Measurements from ENCODE around the gene NAA38. TPM values are rescaled to one million over a fixed set of nuclear protein-coding genes. Genes with fewer than 3 reads are reported as not detected.

The NAA38 gene
- total RNA-seq, 1 donor, result 29.7 TPM

DNA sequence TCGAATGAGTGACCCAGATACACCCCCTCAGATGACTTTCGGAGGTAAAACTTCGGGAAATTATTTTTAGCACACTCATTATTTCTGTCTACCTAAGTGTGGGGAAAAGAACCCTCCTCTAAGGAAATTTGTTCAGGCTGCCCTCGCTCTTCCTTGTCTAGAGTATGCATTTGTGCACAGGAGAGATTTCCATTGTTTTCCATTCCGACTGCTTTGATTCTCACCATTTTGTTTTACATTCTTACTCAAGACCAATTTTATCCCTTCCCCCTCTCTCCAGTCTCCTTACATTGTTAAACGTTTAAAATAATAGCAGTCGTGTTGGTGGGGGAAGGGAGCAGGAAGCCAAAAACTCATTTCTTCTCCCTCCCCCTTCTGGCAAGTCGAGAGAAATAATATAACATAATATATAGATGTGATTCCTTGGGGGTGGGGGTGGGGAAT, 29.7 kb upstream of the NAA38 start:
- H3K9me3 ChIP-seq (ENCODE audit: low read depth, low read length), result no peaks in the 10 kb centered on the region
- peak overlapping the region; percentile 76 for H2AFZ ChIP-seq (ENCODE audit: low read length)
- DNase-seq (ENCODE audit: insufficient read length, low spot score, missing footprints), result peak; percentile 88
- peaks cover 20% of the 10 kb centered on the region for H4K20me1 ChIP-seq (ENCODE audit: insufficient read depth, low read length)
- H3K4me2 ChIP-seq (ENCODE audit: insufficient read depth, low read length), result peak overlapping the region; percentile 97
- H3K79me2 ChIP-seq (ENCODE audit: insufficient read depth, low read length), result peaks cover 36% of the 10 kb centered on the region
- peaks cover 28% of the 10 kb centered on the region for H3K36me3 ChIP-seq (ENCODE audit: insufficient read depth, low read length)
- H3K27ac ChIP-seq (ENCODE audit: low read depth, low read length), result peak overlapping the region; percentile 75
- H3K4me1 ChIP-seq (ENCODE audit: insufficient read depth, low read length), result peaks cover 44% of the 10 kb centered on the region
- TF ChIP-seq CTCF (IDR thresholded peaks at IDR 0.05; ENCODE audit: extremely low read depth, low read depth, low read length), result no peak
- peak overlapping the region; percentile 95 for H3K4me3 ChIP-seq (ENCODE audit: insufficient read depth, low read length)
- H3K27me3 ChIP-seq (ENCODE audit: insufficient read depth, low read length), result no peaks in the 10 kb centered on the region

DNA sequence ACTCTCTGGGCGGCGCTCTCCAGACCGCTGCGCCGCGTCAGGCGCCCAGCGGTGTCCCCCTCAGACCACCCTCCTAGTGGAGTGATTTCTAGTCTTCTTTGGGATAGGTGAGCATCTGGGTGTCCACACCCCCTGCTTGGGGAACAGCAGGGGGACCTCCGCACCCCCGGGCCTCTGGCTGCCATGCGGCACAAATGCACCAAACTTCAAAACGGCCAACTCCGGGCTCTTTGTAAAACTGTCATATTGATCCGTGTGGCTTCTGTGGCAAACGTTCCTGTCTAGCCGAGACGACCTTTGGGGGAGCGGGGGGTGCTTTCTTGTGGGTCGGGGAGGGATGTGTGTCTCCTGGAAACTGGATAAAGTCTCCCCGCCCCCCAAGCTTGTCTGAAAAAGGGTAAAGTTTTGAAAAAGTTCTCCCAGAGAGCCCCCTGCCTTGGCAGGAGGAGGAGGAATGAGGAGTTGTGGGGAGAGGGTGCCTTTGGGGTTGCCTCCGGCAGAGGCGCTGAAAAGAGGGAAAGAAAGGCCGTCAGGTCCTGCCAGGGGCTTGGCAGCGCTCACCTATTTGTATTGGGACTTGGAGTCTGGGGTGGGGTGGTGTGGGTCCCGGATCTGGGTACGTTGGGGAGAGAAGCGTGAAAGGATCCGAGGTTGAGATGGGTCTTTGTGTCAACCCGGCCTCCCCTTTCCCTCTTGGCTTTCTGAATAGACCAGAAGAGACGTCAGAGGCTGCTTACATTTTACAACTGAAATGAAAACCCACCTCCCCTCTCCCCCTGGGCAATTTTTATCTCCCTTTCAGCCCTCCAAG, 29.1 kb upstream of the NAA38 start:
- no peaks in the 10 kb centered on the region for H3K27me3 ChIP-seq (ENCODE audit: insufficient read depth, low read length)
- H3K79me2 ChIP-seq (ENCODE audit: insufficient read depth, low read length), result peaks cover 36% of the 10 kb centered on the region
- peak overlapping the region; percentile 75 for H3K27ac ChIP-seq (ENCODE audit: low read depth, low read length)
- H3K4me1 ChIP-seq (ENCODE audit: insufficient read depth, low read length), result peaks cover 44% of the 10 kb centered on the region
- peak overlapping the region; percentile 76 for H2AFZ ChIP-seq (ENCODE audit: low read length)
- H3K9me3 ChIP-seq (ENCODE audit: low read depth, low read length), result no peaks in the 10 kb centered on the region
- H4K20me1 ChIP-seq (ENCODE audit: insufficient read depth, low read length), result peaks cover 20% of the 10 kb centered on the region
- DNase-seq (ENCODE audit: insufficient read length, low spot score, missing footprints), result peak; percentile 92
- peak overlapping the region; percentile 95 for H3K4me3 ChIP-seq (ENCODE audit: insufficient read depth, low read length)
- TF ChIP-seq CTCF (IDR thresholded peaks at IDR 0.05; ENCODE audit: extremely low read depth, low read depth, low read length), result no peak
- H3K4me2 ChIP-seq (ENCODE audit: insufficient read depth, low read length), result peak overlapping the region; percentile 97
- peaks cover 28% of the 10 kb centered on the region for H3K36me3 ChIP-seq (ENCODE audit: insufficient read depth, low read length)

DNA sequence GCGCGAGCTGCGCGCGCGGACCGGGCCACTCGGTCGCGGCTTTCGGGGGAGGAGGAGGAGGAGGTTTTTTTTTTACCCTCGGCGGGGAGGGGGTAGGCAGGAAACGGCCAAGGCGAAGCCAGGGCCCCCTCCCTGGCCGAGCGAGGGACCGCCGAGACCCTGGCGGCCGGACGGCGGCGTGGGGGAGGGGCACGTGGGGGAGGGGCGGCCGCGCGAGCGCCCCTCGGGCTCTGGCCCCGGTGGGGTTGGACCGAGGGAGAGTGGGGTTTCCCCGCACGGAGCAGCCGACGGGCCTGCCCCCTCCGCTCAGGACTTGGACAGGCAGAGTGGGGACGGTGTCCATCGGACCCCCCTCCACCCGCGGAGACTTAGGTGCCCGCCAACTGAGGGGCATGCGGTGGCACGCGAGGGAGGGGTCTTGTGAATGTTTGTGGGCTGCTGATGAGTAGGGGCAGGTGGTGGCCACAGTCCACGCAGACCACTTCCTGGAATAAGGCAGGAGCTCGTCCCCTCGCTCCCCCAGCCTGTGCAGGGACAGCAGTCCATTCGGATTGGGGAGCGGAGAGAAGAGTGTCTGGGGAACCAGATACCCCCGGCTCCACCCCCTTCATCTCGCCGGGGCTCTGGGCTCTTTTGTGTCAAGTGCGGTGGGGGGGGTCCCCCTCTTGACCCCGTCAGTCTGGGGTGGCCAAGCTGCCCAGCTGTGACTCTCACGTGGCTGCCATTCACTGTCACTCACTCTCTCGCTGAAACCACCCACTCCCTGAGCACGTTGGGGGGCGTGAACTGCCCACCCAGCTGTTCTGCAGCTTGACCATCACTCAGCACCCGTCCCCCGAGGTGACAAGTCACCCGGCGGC, 28.2 kb upstream of the NAA38 start:
- Histone ChIP-seq H3K27me3 (ENCODE audit: insufficient read depth, low read length) (no peaks in the 10 kb centered on the region), H3K4me1 (ENCODE audit: insufficient read depth, low read length) (peaks cover 44% of the 10 kb centered on the region), H3K4me2 (ENCODE audit: insufficient read depth, low read length) (peak overlapping the region; percentile 97), H2AFZ (ENCODE audit: low read length) (peak overlapping the region; percentile 72), H3K79me2 (ENCODE audit: insufficient read depth, low read length) (peaks cover 32% of the 10 kb centered on the region), H3K36me3 (ENCODE audit: insufficient read depth, low read length) (peaks cover 28% of the 10 kb centered on the region), H3K9me3 (ENCODE audit: low read depth, low read length) (no peaks in the 10 kb centered on the region), H4K20me1 (ENCODE audit: insufficient read depth, low read length) (peaks cover 20% of the 10 kb centered on the region), H3K27ac (ENCODE audit: low read depth, low read length) (peak overlapping the region; percentile 75), H3K4me3 (ENCODE audit: insufficient read depth, low read length) (peak overlapping the region; percentile 95)
- TF ChIP-seq CTCF (IDR thresholded peaks at IDR 0.05; ENCODE audit: extremely low read depth, low read depth, low read length), result no peak
- peak; percentile 97 for DNase-seq (ENCODE audit: insufficient read length, low spot score, missing footprints)
